GM21390 (cell line): ENCODE measurements around the gene LTBP1.
"Not testable (repeated sequence)": the region's sequence is repeated elsewhere in the genome, so short reads cannot be mapped to it uniquely, and the experiment has no call there.

Source experiments
- ATAC-seq: cut with Tn5 transposase; IDR thresholded peaks from one replicate; pipeline ENCODE4 v1.9.1; 2021; ENCODE audit not compliant: unreplicated experiment

LTBP1 gene

GRCh38 chr2:33369191-33369590, 422.4 kb downstream of the LTBP1 start:
- ATAC-seq = no peak

- ATAC-seq = no peak
Measured at GRCh38 chr2:33370636-33371265, 424.0 kb downstream of the LTBP1 start.

- ATAC-seq = no peak
Measured at GRCh38 chr2:33371304-33372090, 424.7 kb downstream of the LTBP1 start.

GRCh38 chr2:33372940-33373553, 426.3 kb downstream of the LTBP1 start:
- ATAC-seq = no peak

- ATAC-seq = no peak
Measured at GRCh38 chr2:33373986-33374385, 427.2 kb downstream of the LTBP1 start.

GRCh38 chr2:33375054-33375453, 428.3 kb downstream of the LTBP1 start:
- ATAC-seq = no peak

- no peak for ATAC-seq
Measured at GRCh38 chr2:33377048-33377447, 430.3 kb downstream of the LTBP1 start.

GRCh38 chr2:33378556-33379210, 431.9 kb downstream of the LTBP1 start:
- no peak for ATAC-seq

GRCh38 chr2:33380001-33380609, 433.4 kb downstream of the LTBP1 start:
- ATAC-seq = no peak

GRCh38 chr2:33380719-33381118, 434.0 kb downstream of the LTBP1 start:
- no peak for ATAC-seq

- ATAC-seq = no peak
Measured at GRCh38 chr2:33381301-33381858, 434.6 kb downstream of the LTBP1 start.

- no peak for ATAC-seq
Measured at GRCh38 chr2:33383855-33384598, 437.3 kb downstream of the LTBP1 start.

- ATAC-seq = no peak
Measured at GRCh38 chr2:33384599-33384961, 437.8 kb downstream of the LTBP1 start.

- ATAC-seq = no peak
Measured at GRCh38 chr2:33388996-33389395, 442.2 kb downstream of the LTBP1 start.

GRCh38 chr2:33389695-33390094, 442.9 kb downstream of the LTBP1 start:
- ATAC-seq = not testable (repeated sequence)

- ATAC-seq = no peak
Measured at GRCh38 chr2:33391529-33392255, 444.9 kb downstream of the LTBP1 start.

GRCh38 chr2:33392366-33392765, 445.6 kb downstream of the LTBP1 start:
- no peak for ATAC-seq

GRCh38 chr2:33395034-33395433, 448.3 kb downstream of the LTBP1 start:
- no peak for ATAC-seq

GRCh38 chr2:33395655-33396249, 449.0 kb downstream of the LTBP1 start:
- no peak for ATAC-seq
